Endothelial cell of umbilical vein (primary cell): ENCODE results near the gene CNOT1. TPM values are rescaled to one million over a fixed set of nuclear protein-coding genes. Genes with fewer than 3 reads are reported as not detected.

Source experiments
- BruUV-seq: library from RNA; stranded (reverse); fragments of 400-500 nt; replicated peaks from 2 replicates; lab custom pipeline; 2021; lab: Mats Ljungman, UMichigan
- CTCF ChIA-PET: fragments of 300-600, 350-600 bp; sonication (Branson Sonifier 250); formaldehyde crosslinking; loops from one replicate; lab custom pipeline; 2021; ENCODE audit warnings: antibody characterized with exemption, inconsistent platforms; lab: Charles Lee
- POLR2A ChIA-PET: fragments of 300-600, 350-600 bp; sonication (Branson Sonifier 250); formaldehyde crosslinking; loops from one replicate; lab custom pipeline; 2021; ENCODE audit warnings: antibody characterized with exemption, inconsistent platforms; lab: Charles Lee
- DNase-seq: peaks from one replicate; pipeline ENCODE4 v3.0.0-alpha.2; 2011; ENCODE audit warnings: low read depth, low spot score
- FAIRE-seq: peaks from 2 replicates; lab custom pipeline; 2011; peaks lifted over from hg19 to GRCh38; lab: Jason Lieb, UNC
- H2AFZ ChIP-seq: 2 replicates; pipeline ENCODE4 v1.6.0; 2012; ENCODE audit warnings: low read depth, low read length, control low read depth, inconsistent platforms
- H3K27ac ChIP-seq: 2 replicates; pipeline ENCODE4 v1.5.1; 2011; ENCODE audit warnings: low read depth, mild to moderate bottlenecking, control low read depth, low read length, moderate library complexity; ENCODE audit not compliant: insufficient read depth
- H3K27me3 ChIP-seq, 2 experiments: 2 replicates each; pipeline versions ENCODE4 v1.6.0 to v1.6.1; 2011; ENCODE audit warnings: low read length in 2 of 2, mixed read lengths in 1 of 2; ENCODE audit not compliant: control insufficient read depth in 2 of 2, insufficient read depth in 2 of 2
- H3K36me3 ChIP-seq, 2 experiments: 2 replicates in 1 of 2; 3 replicates in 1 of 2; pipeline ENCODE4 v1.5.1; 2011; ENCODE audit warnings: low read length in 2 of 2, mild to moderate bottlenecking in 1 of 2, moderate library complexity in 1 of 2; ENCODE audit not compliant: control insufficient read depth in 2 of 2, insufficient read depth in 2 of 2; ENCODE audit errors: extremely low read depth in 1 of 2
- H3K4me1 ChIP-seq: 3 replicates; pipeline ENCODE4 v1.5.1; 2011; ENCODE audit warnings: mild to moderate bottlenecking, low read length; ENCODE audit not compliant: control insufficient read depth, insufficient read depth; ENCODE audit errors: extremely low read depth
- H3K4me2 ChIP-seq: 2 replicates; pipeline ENCODE4 v1.6.1; 2011; ENCODE audit warnings: low read length, control low read depth, mixed read lengths; ENCODE audit not compliant: insufficient read depth
- H3K4me3 ChIP-seq, 3 experiments: fragments of 200-600 bp in 1 of 3; sonication (generic), shearing (Covaris generic) in 1 of 3; replicated peaks in 1 of 3; 2 replicates each; pipeline ENCODE4 v1.5.1; 2011 to 2016; ENCODE audit warnings: control low read depth in 3 of 3, low read length in 3 of 3, mild to moderate bottlenecking in 2 of 3, inconsistent platforms in 1 of 3, low read depth in 1 of 3, moderate library complexity in 1 of 3; ENCODE audit not compliant: insufficient read depth in 1 of 3
- H3K79me2 ChIP-seq: 2 replicates; pipeline ENCODE4 v1.6.0; 2012; ENCODE audit warnings: low read length, inconsistent platforms; ENCODE audit not compliant: control insufficient read depth, insufficient read depth
- H3K9ac ChIP-seq: replicated peaks from 2 replicates; pipeline ENCODE3; 2011; ENCODE audit warnings: low read length, control low read depth; ENCODE audit not compliant: insufficient read depth; ENCODE audit errors: extremely low read depth
- H3K9me1 ChIP-seq: replicated peaks from 3 replicates; pipeline ENCODE4 v1.6.0; 2011; ENCODE audit warnings: mild to moderate bottlenecking, low read length; ENCODE audit not compliant: control insufficient read depth, insufficient read depth; ENCODE audit errors: extremely low read depth
- H3K9me3 ChIP-seq: replicated peaks from 2 replicates; pipeline ENCODE4 v1.5.1; 2012; ENCODE audit warnings: low read length, inconsistent platforms; ENCODE audit not compliant: control insufficient read depth, insufficient read depth
- H4K20me1 ChIP-seq: replicated peaks from 2 replicates; pipeline ENCODE3; 2011; ENCODE audit warnings: mild to moderate bottlenecking, low read length; ENCODE audit not compliant: control insufficient read depth, insufficient read depth; ENCODE audit errors: extremely low read depth
- CTCF ChIP-seq, 2 donors: IDR thresholded peaks; 1 replicate in 1 of 2; 2 replicates in 1 of 2; pipeline ENCODE4 v1.5.1; 2011; ENCODE audit warnings: low read length in 2 of 2, mild to moderate bottlenecking in 2 of 2, moderate library complexity in 2 of 2, control low read depth in 1 of 2, inconsistent platforms in 1 of 2, low read depth in 1 of 2; ENCODE audit not compliant: insufficient read depth in 1 of 2; ENCODE audit errors: extremely low read depth in 1 of 2
- EZH2 ChIP-seq: IDR thresholded peaks from 2 replicates; pipeline ENCODE4 v1.6.1; 2012; ENCODE audit warnings: borderline replicate concordance, low read depth, mild to moderate bottlenecking, moderate library complexity, low read length, inconsistent platforms; ENCODE audit not compliant: severe bottlenecking
- FOS ChIP-seq: IDR thresholded peaks from 2 replicates; pipeline ENCODE4 v1.6.1; 2011; ENCODE audit warnings: mild to moderate bottlenecking, low read length, moderate library complexity, borderline replicate concordance; ENCODE audit not compliant: insufficient read depth
- GATA2 ChIP-seq: IDR thresholded peaks from 2 replicates; pipeline ENCODE4 v1.7.0; 2011; ENCODE audit warnings: low read depth, mild to moderate bottlenecking, moderate library complexity, mixed read lengths, low read length; ENCODE audit not compliant: insufficient read length, insufficient read depth
- JUN ChIP-seq: IDR thresholded peaks from 2 replicates; pipeline ENCODE4 v1.6.1; 2011; ENCODE audit warnings: borderline replicate concordance, low read depth; ENCODE audit not compliant: insufficient read length, insufficient read depth
- MAX ChIP-seq: IDR thresholded peaks from 2 replicates; pipeline ENCODE4 v1.6.1; 2011; ENCODE audit not compliant: insufficient read depth, insufficient read length
- MYC ChIP-seq: IDR thresholded peaks from one replicate; pipeline ENCODE4 v1.6.1; 2011; ENCODE audit warnings: mild to moderate bottlenecking, low read depth, low read length
- POLR2A ChIP-seq: IDR thresholded peaks from 2 replicates; pipeline ENCODE4 v1.6.1; 2012; ENCODE audit warnings: low read depth, mild to moderate bottlenecking, control low read depth, low read length
- POLR2AphosphoS5 ChIP-seq: IDR thresholded peaks from 2 replicates; pipeline ENCODE4 v1.6.1; 2012; ENCODE audit warnings: low read depth, mild to moderate bottlenecking, control low read depth, low read length, moderate library complexity; ENCODE audit not compliant: insufficient read depth
- dilution Hi-C: fragments of 300-500 bp; cut with MboI; formaldehyde crosslinking; loops from one replicate; pipeline ENCODE4 v1.15.0; 2019; ENCODE audit warnings: low sequenced_read_pairs; ENCODE audit not compliant: extremely low pct_ligation_motif_present
- intact Hi-C: fragments of 100-400 bp; cut with micrococcal nuclease; formaldehyde crosslinking; loops from one replicate; pipeline ENCODE4 v1.10.0; 2022
- polyA plus RNA-seq, 4 experiments: library from polyadenylated mRNA; depleted of rRNA in 3 of 4; stranded (reverse) in 3 of 4; unstranded in 1 of 4; fragments of >200 nt; gene quantifications; 2 replicates each; pipeline versions ENCODE4 v1.2.1 to v1.2.3, GENCODE V29; 2011 to 2012; ENCODE audit warnings: missing spikeins in 1 of 4
- total RNA-seq: library from RNA; stranded (reverse); gene quantifications from 2 replicates; pipeline ENCODE4 v1.2.3, GENCODE V29; 2021

Gene CNOT1
- total and polyA plus RNA-seq, 2 donors (not counting 3 experiments of a cell fraction or from before 2014, with no cell fraction given), result 142 to 151 TPM

GRCh38 chr16:58647107-58647506 lies 17.5 kb upstream of the CNOT1 start:
- H3K4me3 ChIP-seq, result no peak overlapping the region
- H3K9me3 ChIP-seq, result no peaks in the 10 kb centered on the region
- H3K27me3 ChIP-seq, result no peaks in the 10 kb centered on the region
- dilution Hi-C loops (no loop called here), intact Hi-C loops (no loop called here)
- no peak overlapping the region for H3K27ac ChIP-seq
- no peak overlapping the region for H2AFZ ChIP-seq
- no peaks in the 10 kb centered on the region for H4K20me1 ChIP-seq
- H3K4me1 ChIP-seq, result no peaks in the 10 kb centered on the region
- H3K9ac ChIP-seq, result no peak overlapping the region
- TF ChIP-seq POLR2A, result no peak
- TF ChIP-seq MAX, result no peak
- no peak for TF ChIP-seq FOS
- no peak for TF ChIP-seq POLR2AphosphoS5
- no peak for TF ChIP-seq CTCF (IDR thresholded peaks at IDR 0.05; ENCODE audit: extremely low read depth in 1 of 2, insufficient read depth in 1 of 2, low read depth in 1 of 2, low read length in 2 of 2)
- TF ChIP-seq JUN, result no peak
- TF ChIP-seq GATA2, result no peak
- TF ChIP-seq EZH2, result no peak
- no peak for TF ChIP-seq MYC
- FAIRE-seq (no peak), DNase-seq (no peak)
- H3K9me1 ChIP-seq, result no peaks in the 10 kb centered on the region
- no peaks in the 10 kb centered on the region for H3K79me2 ChIP-seq
- ChIA-PET POLR2A (no interaction called here), CTCF (interaction anchor here (0.9 to 1.1 kb wide), 3 partner anchors 10 to 14 kb away, joined by 3 to 4 read pairs (median 3); no protein-coding TSS in a partner anchor)
- no peak overlapping the region for H3K4me2 ChIP-seq
- no TSS peak for BruUV-seq
- no peaks in the 10 kb centered on the region for H3K36me3 ChIP-seq
